Breast epithelium (tissue), 3 donors: ENCODE measurements around the gene PARVA.

Experiments used
- CTCF ChIP-seq, 3 donors: fragments of 450-650 bp; IDR thresholded peaks; one replicate each; pipeline ENCODE4 v1.5.1; 2016 to 2017; ENCODE audit warnings: antibody characterized with exemption in 3 of 3, mild to moderate bottlenecking in 3 of 3, moderate library complexity in 3 of 3
- POLR2A ChIP-seq: fragments of 450-650 bp; IDR thresholded peaks from one replicate; pipeline ENCODE4 v1.6.1; 2016; ENCODE audit warnings: antibody characterized with exemption, mild to moderate bottlenecking, moderate library complexity
- POLR2AphosphoS5 ChIP-seq, 3 donors: sonication (generic); formaldehyde crosslinking; IDR thresholded peaks; one replicate each; pipeline ENCODE4 v1.6.1; 2017; ENCODE audit warnings: antibody characterized with exemption in 3 of 3

GRCh38 chr11:12438291-12438690, 60.9 kb downstream of the PARVA start:
- no peak for TF ChIP-seq POLR2A
- TF ChIP-seq CTCF (IDR thresholded peaks at IDR 0.05): no peak
- TF ChIP-seq POLR2AphosphoS5 (IDR thresholded peaks at IDR 0.05): no peak
